B cell (primary cell): Measurements from ENCODE around the gene SUCLG2.

ENCODE experiments used
- CTCF ChIP-seq: fragments of 200-600 bp; IDR thresholded peaks from one replicate; pipeline ENCODE4 v1.8.0; 2022; ENCODE audit warnings: antibody characterized with exemption, mild to moderate bottlenecking
- EZH2 ChIP-seq: IDR thresholded peaks from 2 replicates; pipeline ENCODE4 v1.6.1; 2012; ENCODE audit warnings: borderline replicate concordance, low read depth, mild to moderate bottlenecking, moderate library complexity, low read length; ENCODE audit not compliant: insufficient read depth, poor library complexity, severe bottlenecking

GRCh38 chr3:67561667-67562394 is 92.6 kb downstream of the SUCLG2 start:
- no peak for TF ChIP-seq CTCF
- TF ChIP-seq EZH2: no peak
